K562 (cell line): Measurements from ENCODE around the gene GLIS1. TPM values are rescaled to one million over a fixed set of nuclear protein-coding genes. Genes with fewer than 3 reads are reported as not detected.
A peak's percentile ranks its signal among the peaks of the same experiment; 100 is the strongest.

Experiments
- CC2D1A ChIP-seq: fragments of 450-650 bp; IDR thresholded peaks from 2 replicates; pipeline ENCODE4 v1.6.1; 2017; ENCODE audit warnings: mild to moderate bottlenecking
- GABPA ChIP-seq: fragments of 200-800 bp; sonication (Bioruptor generic); conservative IDR thresholded peaks from 2 replicates; pipeline ENCODE4 v1.6.1; 2016; ENCODE audit warnings: low read depth, missing genetic modification characterization, missing compliant biosample characterization
- HIVEP1 ChIP-seq: fragments of 250-450 bp; sonication (Bioruptor Pico); IDR thresholded peaks from 2 replicates; pipeline ENCODE4 v1.4.0; 2020; ENCODE audit warnings: mild to moderate bottlenecking
- HMG20A ChIP-seq: fragments of 450-650 bp; formaldehyde crosslinking; conservative IDR thresholded peaks from 2 replicates; pipeline ENCODE4 v1.4.0; 2020; ENCODE audit warnings: mild to moderate bottlenecking, mixed read lengths
- ILF3 ChIP-seq: fragments of 450-650 bp; IDR thresholded peaks from 2 replicates; pipeline ENCODE4 v1.6.1; 2018; ENCODE audit warnings: antibody characterized with exemption, mild to moderate bottlenecking, moderate library complexity, borderline replicate concordance
- POU5F1 ChIP-seq: fragments of 150-350 bp; IDR thresholded peaks from 2 replicates; pipeline ENCODE4 v1.6.1; 2014; ENCODE audit warnings: borderline replicate concordance, low read length, low read depth, mild to moderate bottlenecking; ENCODE audit not compliant: partially characterized antibody
- RB1 ChIP-seq: fragments of 450-650 bp; IDR thresholded peaks from 2 replicates; pipeline ENCODE4 v1.6.1; 2017; ENCODE audit warnings: low read depth, mild to moderate bottlenecking
- SMAD2 ChIP-seq: fragments of 150-350 bp; IDR thresholded peaks from 2 replicates; pipeline ENCODE4 v1.6.1; 2014; ENCODE audit warnings: low read depth, mild to moderate bottlenecking, low read length
- STAG1 ChIP-seq: sonication (generic); formaldehyde crosslinking; IDR thresholded peaks from 2 replicates; pipeline ENCODE4 v1.5.0; 2020; ENCODE audit warnings: missing genetic modification reagents, borderline replicate concordance
- XRCC5 ChIP-seq: fragments of 200-400 bp; formaldehyde crosslinking; IDR thresholded peaks from 2 replicates; pipeline ENCODE4 v1.6.1; 2017; ENCODE audit warnings: low read depth, mild to moderate bottlenecking, low read length
- ZBTB8A ChIP-seq: fragments of 450-650 bp; IDR thresholded peaks from 2 replicates; pipeline ENCODE4 v1.6.1; 2018; ENCODE audit warnings: mild to moderate bottlenecking, moderate library complexity; ENCODE audit not compliant: partially characterized antibody
- ZFX ChIP-seq: sonication (generic); formaldehyde crosslinking; IDR thresholded peaks from 2 replicates; pipeline ENCODE4 v1.8.0; 2022; ENCODE audit warnings: mild to moderate bottlenecking, missing genetic modification reagents, moderate library complexity
- ZNF41 ChIP-seq: fragments of 250-450 bp; sonication (Bioruptor Pico); conservative IDR thresholded peaks from 2 replicates; pipeline ENCODE4 v1.4.0; 2020; ENCODE audit warnings: mild to moderate bottlenecking
- ZNF699 ChIP-seq: fragments of 250-450 bp; sonication (Bioruptor Pico); IDR thresholded peaks from 2 replicates; pipeline ENCODE4 v1.8.0; 2021; ENCODE audit warnings: mild to moderate bottlenecking, moderate library complexity; ENCODE audit not compliant: insufficient replicate concordance
- polyA plus RNA-seq, 8 experiments: library from polyadenylated mRNA; depleted of rRNA in 4 of 8; stranded (reverse) in 5 of 8; unstranded in 3 of 8; fragments of >200 nt; fragmentation: Nextera tagmentation in 2 of 8; fragmentation: Illumina TruSeq in 1 of 8; extraction: Ambion mirVana in 2 of 8; extraction: Trizol in 1 of 8; gene quantifications; 2 replicates each; pipeline versions ENCODE4 v1.2.1 to v1.2.3, GENCODE V29; 2011 to 2014; ENCODE audit warnings: inconsistent platforms in 1 of 8, missing spikeins in 1 of 8
- total RNA-seq, 7 experiments: library from RNA; depleted of rRNA in 6 of 7; stranded (reverse); fragments of >200 nt in 6 of 7; fragmentation: Illumina TruSeq in 2 of 7; extraction: Trizol in 2 of 7; gene quantifications; 2 replicates each; pipeline versions ENCODE4 v1.2.1 to v1.2.3, GENCODE V29; 2011 to 2021; ENCODE audit warnings: low replicate concordance in 1 of 7
- TF ChIP-seq, protein P1 (sequence below): sonication (generic); formaldehyde crosslinking; IDR thresholded peaks from 2 replicates; pipeline ENCODE4 v1.8.1; 2023; ENCODE audit warnings: missing genetic modification reagents, mild to moderate bottlenecking, borderline replicate concordance
- TF ChIP-seq, protein P2 (sequence below): fragments of 250-450 bp; sonication (Bioruptor Pico); IDR thresholded peaks from 2 replicates; pipeline ENCODE4 v1.5.1; 2021; ENCODE audit warnings: mild to moderate bottlenecking
- TF ChIP-seq, protein P3 (sequence below): sonication (generic); formaldehyde crosslinking; IDR thresholded peaks from 2 replicates; pipeline ENCODE4 v1.8.1; 2023; ENCODE audit warnings: mild to moderate bottlenecking, missing genetic modification reagents, moderate library complexity
- TF ChIP-seq, protein P4 (sequence below): IDR thresholded peaks from 2 replicates; pipeline ENCODE4 v1.6.1; 2016; ENCODE audit warnings: missing genetic modification characterization, missing compliant biosample characterization

Gene GLIS1
- total and polyA plus RNA-seq, 9 of the 15 experiments (the other 6 are each of a cell fraction or from before 2014, with no cell fraction given) = not detected

DNA sequence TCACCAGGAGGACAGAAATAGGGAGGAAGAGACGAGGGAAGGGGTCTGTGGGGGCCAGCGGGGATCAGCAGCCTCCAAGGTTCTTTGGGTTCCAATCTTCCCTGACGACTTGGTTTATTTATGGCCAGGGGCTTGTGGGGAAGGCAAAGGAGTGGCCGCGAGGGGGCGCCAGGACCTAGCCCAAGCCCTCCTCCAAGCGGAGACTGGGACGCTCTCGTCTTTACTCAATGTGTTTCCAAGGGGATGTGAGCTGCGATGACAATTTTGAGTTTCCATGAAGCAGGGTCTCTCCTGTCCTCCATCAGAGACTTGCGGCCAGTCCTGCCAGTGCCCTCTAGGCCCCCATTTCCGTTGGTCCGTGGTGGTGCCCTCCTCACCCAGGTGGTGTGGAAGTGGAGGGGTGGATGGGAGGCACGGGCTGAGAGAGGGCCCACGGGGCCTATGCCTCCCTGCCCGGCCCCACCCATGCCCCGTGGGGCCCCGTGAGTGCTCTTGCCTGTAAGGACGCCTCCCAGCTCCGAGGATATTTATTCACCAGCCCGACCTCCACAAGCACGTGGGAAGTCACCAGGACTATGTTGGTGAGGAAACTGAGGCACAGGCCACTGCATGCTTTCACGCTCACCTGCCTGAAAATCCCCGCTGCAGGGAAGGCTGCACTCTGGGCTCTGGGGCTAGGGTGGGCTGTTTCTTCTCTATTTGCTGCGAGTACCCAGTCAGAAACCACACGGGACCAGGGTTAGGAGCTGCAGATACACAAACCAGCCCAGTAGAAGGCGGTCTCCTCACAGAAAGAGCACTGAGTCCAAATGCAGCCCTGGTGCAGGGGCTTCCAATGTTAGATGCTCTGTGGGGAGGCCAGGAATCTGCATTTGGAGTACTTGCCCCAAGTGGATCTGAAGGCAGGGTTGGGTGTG, 253.2 kb downstream of the GLIS1 start (continued):
- TF ChIP-seq, protein P1, sequence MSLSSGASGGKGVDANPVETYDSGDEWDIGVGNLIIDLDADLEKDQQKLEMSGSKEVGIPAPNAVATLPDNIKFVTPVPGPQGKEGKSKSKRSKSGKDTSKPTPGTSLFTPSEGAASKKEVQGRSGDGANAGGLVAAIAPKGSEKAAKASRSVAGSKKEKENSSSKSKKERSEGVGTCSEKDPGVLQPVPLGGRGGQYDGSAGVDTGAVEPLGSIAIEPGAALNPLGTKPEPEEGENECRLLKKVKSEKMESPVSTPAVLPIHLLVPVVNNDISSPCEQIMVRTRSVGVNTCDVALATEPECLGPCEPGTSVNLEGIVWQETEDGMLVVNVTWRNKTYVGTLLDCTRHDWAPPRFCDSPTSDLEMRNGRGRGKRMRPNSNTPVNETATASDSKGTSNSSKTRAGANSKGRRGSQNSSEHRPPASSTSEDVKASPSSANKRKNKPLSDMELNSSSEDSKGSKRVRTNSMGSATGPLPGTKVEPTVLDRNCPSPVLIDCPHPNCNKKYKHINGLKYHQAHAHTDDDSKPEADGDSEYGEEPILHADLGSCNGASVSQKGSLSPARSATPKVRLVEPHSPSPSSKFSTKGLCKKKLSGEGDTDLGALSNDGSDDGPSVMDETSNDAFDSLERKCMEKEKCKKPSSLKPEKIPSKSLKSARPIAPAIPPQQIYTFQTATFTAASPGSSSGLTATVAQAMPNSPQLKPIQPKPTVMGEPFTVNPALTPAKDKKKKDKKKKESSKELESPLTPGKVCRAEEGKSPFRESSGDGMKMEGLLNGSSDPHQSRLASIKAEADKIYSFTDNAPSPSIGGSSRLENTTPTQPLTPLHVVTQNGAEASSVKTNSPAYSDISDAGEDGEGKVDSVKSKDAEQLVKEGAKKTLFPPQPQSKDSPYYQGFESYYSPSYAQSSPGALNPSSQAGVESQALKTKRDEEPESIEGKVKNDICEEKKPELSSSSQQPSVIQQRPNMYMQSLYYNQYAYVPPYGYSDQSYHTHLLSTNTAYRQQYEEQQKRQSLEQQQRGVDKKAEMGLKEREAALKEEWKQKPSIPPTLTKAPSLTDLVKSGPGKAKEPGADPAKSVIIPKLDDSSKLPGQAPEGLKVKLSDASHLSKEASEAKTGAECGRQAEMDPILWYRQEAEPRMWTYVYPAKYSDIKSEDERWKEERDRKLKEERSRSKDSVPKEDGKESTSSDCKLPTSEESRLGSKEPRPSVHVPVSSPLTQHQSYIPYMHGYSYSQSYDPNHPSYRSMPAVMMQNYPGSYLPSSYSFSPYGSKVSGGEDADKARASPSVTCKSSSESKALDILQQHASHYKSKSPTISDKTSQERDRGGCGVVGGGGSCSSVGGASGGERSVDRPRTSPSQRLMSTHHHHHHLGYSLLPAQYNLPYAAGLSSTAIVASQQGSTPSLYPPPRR (CRISPR knock-in tag) = no peak
- TF ChIP-seq ZFX (no peak), GABPA (tag) (no peak), HIVEP1 (no peak), POU5F1 (no peak), ZNF41 (no peak), STAG1 (CRISPR knock-in tag) (peak; percentile 88; the same call in 1 of the 2 replicates), ILF3 (no peak), CC2D1A (peak; percentile 65; the same call in 1 of the 2 replicates), HMG20A (CRISPR knock-in tag) (no peak), RB1 (peak; percentile 69; the same call in 1 of the 2 replicates), ZNF699 (CRISPR knock-in tag) (no peak), XRCC5 (peak; percentile 81; the same call in 1 of the 2 replicates), SMAD2 (no peak), ZBTB8A (no peak)
- TF ChIP-seq, protein P2, sequence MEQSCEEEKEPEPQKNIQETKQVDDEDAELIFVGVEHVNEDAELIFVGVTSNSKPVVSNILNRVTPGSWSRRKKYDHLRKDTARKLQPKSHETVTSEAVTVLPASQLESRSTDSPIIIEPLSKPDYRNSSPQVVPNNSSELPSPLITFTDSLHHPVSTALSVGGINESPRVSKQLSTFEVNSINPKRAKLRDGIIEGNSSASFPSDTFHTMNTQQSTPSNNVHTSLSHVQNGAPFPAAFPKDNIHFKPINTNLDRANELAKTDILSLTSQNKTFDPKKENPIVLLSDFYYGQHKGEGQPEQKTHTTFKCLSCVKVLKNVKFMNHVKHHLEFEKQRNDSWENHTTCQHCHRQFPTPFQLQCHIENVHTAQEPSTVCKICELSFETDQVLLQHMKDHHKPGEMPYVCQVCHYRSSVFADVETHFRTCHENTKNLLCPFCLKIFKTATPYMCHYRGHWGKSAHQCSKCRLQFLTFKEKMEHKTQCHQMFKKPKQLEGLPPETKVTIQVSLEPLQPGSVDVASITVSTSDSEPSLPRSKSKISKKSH = no peak
- TF ChIP-seq, protein P3, sequence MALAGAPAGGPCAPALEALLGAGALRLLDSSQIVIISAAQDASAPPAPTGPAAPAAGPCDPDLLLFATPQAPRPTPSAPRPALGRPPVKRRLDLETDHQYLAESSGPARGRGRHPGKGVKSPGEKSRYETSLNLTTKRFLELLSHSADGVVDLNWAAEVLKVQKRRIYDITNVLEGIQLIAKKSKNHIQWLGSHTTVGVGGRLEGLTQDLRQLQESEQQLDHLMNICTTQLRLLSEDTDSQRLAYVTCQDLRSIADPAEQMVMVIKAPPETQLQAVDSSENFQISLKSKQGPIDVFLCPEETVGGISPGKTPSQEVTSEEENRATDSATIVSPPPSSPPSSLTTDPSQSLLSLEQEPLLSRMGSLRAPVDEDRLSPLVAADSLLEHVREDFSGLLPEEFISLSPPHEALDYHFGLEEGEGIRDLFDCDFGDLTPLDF (CRISPR knock-in tag) = no peak
- TF ChIP-seq, protein P4, sequence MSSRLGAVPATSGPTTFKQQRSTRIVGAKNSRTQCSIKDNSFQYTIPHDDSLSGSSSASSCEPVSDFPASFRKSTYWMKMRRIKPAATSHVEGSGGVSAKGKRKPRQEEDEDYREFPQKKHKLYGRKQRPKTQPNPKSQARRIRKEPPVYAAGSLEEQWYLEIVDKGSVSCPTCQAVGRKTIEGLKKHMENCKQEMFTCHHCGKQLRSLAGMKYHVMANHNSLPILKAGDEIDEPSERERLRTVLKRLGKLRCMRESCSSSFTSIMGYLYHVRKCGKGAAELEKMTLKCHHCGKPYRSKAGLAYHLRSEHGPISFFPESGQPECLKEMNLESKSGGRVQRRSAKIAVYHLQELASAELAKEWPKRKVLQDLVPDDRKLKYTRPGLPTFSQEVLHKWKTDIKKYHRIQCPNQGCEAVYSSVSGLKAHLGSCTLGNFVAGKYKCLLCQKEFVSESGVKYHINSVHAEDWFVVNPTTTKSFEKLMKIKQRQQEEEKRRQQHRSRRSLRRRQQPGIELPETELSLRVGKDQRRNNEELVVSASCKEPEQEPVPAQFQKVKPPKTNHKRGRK (tag) = no peak
